Natural killer cell treated with Interleukin-12 subunit alpha and Interleukin-12 subunit beta and Interleukin-15 and Interleukin-18, amount 100 ng/mL, for 72 hours (primary cell): ENCODE measurements around the gene ESYT1. TPM values are rescaled to one million over a fixed set of nuclear protein-coding genes. Genes with fewer than 3 reads are reported as not detected.
"Not testable (repeated sequence)": the region's sequence is repeated elsewhere in the genome, so short reads cannot be mapped to it uniquely, and the experiment has no call there.

Experiments used
- ATAC-seq, 2 donors: fragments of 150-1000 bp; cut with Tn5 transposase in 1 of 2; sonication (Bioruptor Pico), chemical (Tn5 transposase) in 1 of 2; 2 replicates each; pipeline ENCODE4 v1.10.0; 2021
- DNase-seq: peaks from one replicate; pipeline ENCODE4 v3.0.0; 2022; ENCODE audit warnings: low spot score
- H3K27ac Mint-ChIP-seq, 2 donors: 1 replicate in 1 of 2; 2 replicates in 1 of 2; pipeline ENCODE4 v1.8.0; 2022; ENCODE audit warnings: mixed read lengths in 2 of 2, mild to moderate bottlenecking in 1 of 2, moderate library complexity in 1 of 2
- H3K27me3 Mint-ChIP-seq, 2 donors: 1 replicate in 1 of 2; 2 replicates in 1 of 2; pipeline ENCODE4 v1.8.0; 2022; ENCODE audit warnings: mixed read lengths in 2 of 2
- H3K36me3 Mint-ChIP-seq: one replicate; pipeline ENCODE4 v1.8.0; 2022; ENCODE audit warnings: mixed read lengths
- H3K4me1 Mint-ChIP-seq, 2 donors: 1 replicate in 1 of 2; 2 replicates in 1 of 2; pipeline ENCODE4 v1.8.0; 2022; ENCODE audit warnings: low read depth in 2 of 2, mixed read lengths in 2 of 2, mild to moderate bottlenecking in 1 of 2
- H3K4me3 Mint-ChIP-seq: one replicate; pipeline ENCODE4 v1.8.0; 2022; ENCODE audit warnings: mixed read lengths
- H3K9me3 Mint-ChIP-seq: 2 replicates; pipeline ENCODE4 v1.8.0; 2022; ENCODE audit warnings: mixed read lengths
- total RNA-seq, 2 donors: library from RNA; stranded (reverse); gene quantifications; one replicate each; pipeline ENCODE4 v1.2.3, GENCODE V29; 2022

ESYT1 gene
- total RNA-seq, 2 donors from 2014 or later: 89.3 to 120 TPM

DNA sequence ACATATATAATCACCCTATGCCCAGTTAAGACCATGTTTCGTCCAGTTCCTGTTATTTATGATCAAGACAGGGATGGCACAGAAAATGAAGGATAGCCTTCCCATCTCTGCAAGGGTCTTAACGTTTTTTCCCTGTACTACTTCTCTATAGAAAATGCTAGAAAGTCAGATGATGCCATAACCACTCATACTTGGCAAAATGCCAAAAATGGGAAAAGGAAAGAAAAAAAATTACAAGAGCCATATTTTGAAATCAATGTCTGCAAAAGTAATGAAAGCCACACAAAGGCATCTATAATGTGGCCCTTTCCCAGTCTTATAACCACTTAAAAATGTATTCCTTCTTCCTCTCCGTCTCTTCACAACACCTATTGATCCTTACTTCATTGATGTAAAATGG lies 22.5 kb downstream of the ESYT1 start:
- no peak for ATAC-seq
- Mint-ChIP-seq H3K27ac (peak overlapping the region; percentile 99), H3K36me3 (no peaks in the 10 kb centered on the region), H3K27me3 (no peaks in the 10 kb centered on the region), H3K4me3 (peak overlapping the region; percentile 9), H3K4me1 (peaks cover 20 to 24% of the 10 kb centered on the region in 2 donors), H3K9me3 (no peaks in the 10 kb centered on the region)
- DNase-seq: no peak

DNA sequence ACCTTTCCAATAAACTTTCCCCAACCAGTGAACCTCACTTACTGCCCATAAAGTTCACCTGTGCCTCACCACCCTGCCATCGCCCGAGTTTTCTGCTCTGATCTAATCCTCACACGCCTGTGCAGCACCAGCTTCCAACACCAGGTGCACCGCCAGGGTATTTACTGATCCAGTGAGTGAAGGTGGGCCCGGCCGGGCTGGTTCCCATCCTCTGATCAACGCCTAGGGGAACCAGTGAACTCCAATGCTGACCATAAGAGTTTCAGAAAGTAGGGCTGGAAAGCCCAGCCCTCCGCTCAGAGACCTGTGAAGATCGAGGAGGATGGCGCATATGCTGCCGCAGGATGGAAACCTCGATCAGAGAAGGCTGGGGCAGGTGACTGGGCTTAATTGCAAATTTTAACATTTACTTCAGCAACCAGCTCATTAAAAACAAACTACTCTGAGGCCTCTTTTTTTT lies 23.6 kb downstream of the ESYT1 start:
- peaks cover 22 to 25% of the 10 kb centered on the region in 2 donors for H3K4me1 Mint-ChIP-seq
- no peaks in the 10 kb centered on the region for H3K9me3 Mint-ChIP-seq
- H3K27me3 Mint-ChIP-seq: no peaks in the 10 kb centered on the region
- H3K36me3 Mint-ChIP-seq: no peaks in the 10 kb centered on the region
- peak overlapping the region; percentile 89 for H3K4me3 Mint-ChIP-seq
- DNase-seq: no peak
- H3K27ac Mint-ChIP-seq: peak overlapping the region; percentile 99
- peak; percentile 64 to 71 for ATAC-seq

- Mint-ChIP-seq H3K27ac (peak within 1 kb of the TSS; percentile 99), H3K27me3 (no peaks in the 10 kb centered on the region), H3K36me3 (no peaks in the 10 kb centered on the region), H3K4me1 (peaks cover 25 to 29% of the 10 kb centered on the region in 2 donors), H3K9me3 (no peaks in the 10 kb centered on the region), H3K4me3 (peak within 1 kb of the TSS; percentile 89)
- DNase-seq: peak; percentile 94
- peak; percentile 96 to 98 for ATAC-seq
These were observed 24.2 kb downstream of the ESYT1 start, which contains the start of gene MYL6B for GRCh38 chr12:56152132-56152755. Gene MYL6B (plus strand): TSS chr12:56152587. CDS start chr12:56153919, 1,332 bp downstream.

DNA sequence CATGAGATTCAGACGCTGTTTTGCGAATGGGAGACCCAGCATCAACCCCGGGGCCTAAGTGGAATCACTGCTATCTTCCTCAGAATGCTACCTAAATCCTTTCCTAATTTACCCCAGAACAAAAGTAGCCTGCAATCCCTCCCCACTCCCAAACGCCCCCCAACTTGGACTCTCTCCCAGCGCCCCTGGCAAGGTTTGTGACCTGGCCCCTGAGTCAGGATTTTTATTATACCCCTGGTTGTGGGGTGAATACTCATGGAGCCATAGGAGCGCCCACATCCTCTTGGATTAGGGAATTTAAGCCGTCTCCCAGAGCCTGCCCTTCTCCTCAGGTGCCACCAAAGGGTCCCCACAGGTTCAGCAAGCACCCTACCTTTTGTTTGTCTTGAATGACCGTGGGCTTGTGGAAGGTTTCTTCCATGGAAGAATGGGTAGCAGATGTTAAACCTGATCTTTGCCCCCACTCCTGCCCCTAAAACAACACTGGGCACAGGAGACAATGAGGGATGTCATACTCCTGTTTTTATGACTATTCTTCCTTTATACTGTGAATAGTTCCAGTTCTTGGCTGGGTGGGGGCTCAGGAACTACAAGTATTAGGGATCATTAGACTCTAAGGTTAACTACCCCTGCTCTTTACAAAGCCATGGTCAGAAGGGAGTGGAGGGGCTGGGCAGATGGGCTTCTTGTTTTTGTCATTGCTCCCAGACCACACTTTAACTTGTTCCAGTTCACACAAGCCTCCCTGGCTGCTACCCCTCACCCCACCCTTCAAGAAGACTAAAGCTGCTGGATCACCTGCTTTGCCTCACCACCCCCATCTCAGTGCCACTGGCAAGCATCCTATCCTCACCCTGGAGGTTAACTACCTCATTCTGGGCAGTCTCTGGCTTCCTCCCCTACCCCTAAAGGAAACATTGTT lies 24.9 kb downstream of the ESYT1 start:
- DNase-seq: no peak
- peak overlapping the region; percentile 89 for H3K4me3 Mint-ChIP-seq
- H3K27me3 Mint-ChIP-seq: no peaks in the 10 kb centered on the region
- no peak for ATAC-seq
- H3K4me1 Mint-ChIP-seq: peaks cover 29 to 31% of the 10 kb centered on the region in 2 donors
- H3K27ac Mint-ChIP-seq: peak overlapping the region; percentile 99
- H3K9me3 Mint-ChIP-seq: no peaks in the 10 kb centered on the region
- H3K36me3 Mint-ChIP-seq: peaks cover 2% of the 10 kb centered on the region

DNA sequence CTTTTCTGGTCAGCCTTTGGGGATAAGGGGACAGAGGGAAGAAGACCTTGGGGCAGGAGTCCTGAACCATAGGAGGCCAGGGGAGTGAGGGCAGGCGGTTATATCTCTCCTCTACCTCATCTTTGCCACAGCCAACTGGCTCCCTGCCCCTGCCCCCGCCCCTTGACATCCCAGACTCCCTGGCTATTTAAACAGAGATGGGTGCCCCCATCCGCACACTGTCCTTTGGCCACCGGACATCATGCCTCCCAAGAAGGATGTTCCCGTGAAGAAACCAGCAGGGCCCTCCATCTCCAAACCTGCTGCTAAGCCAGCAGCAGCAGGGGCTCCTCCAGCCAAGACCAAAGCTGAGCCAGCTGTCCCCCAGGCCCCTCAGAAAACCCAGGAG lies 25.6 kb downstream of the ESYT1 start:
- Mint-ChIP-seq H3K27me3 (no peaks in the 10 kb centered on the region), H3K36me3 (peaks cover 8% of the 10 kb centered on the region), H3K4me3 (peak overlapping the region; percentile 89), H3K27ac (peak overlapping the region in 1 of 2 donors; percentile 99), H3K9me3 (no peaks in the 10 kb centered on the region), H3K4me1 (peaks cover 30 to 34% of the 10 kb centered on the region in 2 donors)
- no peak for DNase-seq
- ATAC-seq: no peak

- DNase-seq: no peak
- Mint-ChIP-seq H3K4me3 (no peak overlapping the region), H3K27me3 (no peaks in the 10 kb centered on the region), H3K9me3 (no peaks in the 10 kb centered on the region), H3K36me3 (peaks cover 15% of the 10 kb centered on the region), H3K27ac (no peak overlapping the region), H3K4me1 (peaks cover 36 to 40% of the 10 kb centered on the region in 2 donors)
- ATAC-seq: no peak
These were observed 26.2 kb downstream of the ESYT1 start for GRCh38 chr12:56154246-56154771.

GRCh38 chr12:56154818-56155217 lies 26.8 kb downstream of the ESYT1 start:
- no peaks in the 10 kb centered on the region for H3K9me3 Mint-ChIP-seq
- DNase-seq (no peak), ATAC-seq (no peak)
- no peaks in the 10 kb centered on the region for H3K27me3 Mint-ChIP-seq
- H3K4me3 Mint-ChIP-seq: peak overlapping the region; percentile 11
- peaks cover 41 to 45% of the 10 kb centered on the region in 2 donors for H3K4me1 Mint-ChIP-seq
- H3K27ac Mint-ChIP-seq: peak overlapping the region in 1 of 2 donors; percentile 76
- H3K36me3 Mint-ChIP-seq: peaks cover 20% of the 10 kb centered on the region

GRCh38 chr12:56155256-56155845 lies 27.3 kb downstream of the ESYT1 start:
- DNase-seq: no peak
- peaks cover 43 to 47% of the 10 kb centered on the region in 2 donors for H3K4me1 Mint-ChIP-seq
- no peak for ATAC-seq
- no peaks in the 10 kb centered on the region for H3K9me3 Mint-ChIP-seq
- peak overlapping the region; percentile 11 for H3K4me3 Mint-ChIP-seq
- H3K27ac Mint-ChIP-seq: peak overlapping the region in 1 of 2 donors; percentile 76
- peaks cover 25% of the 10 kb centered on the region for H3K36me3 Mint-ChIP-seq
- H3K27me3 Mint-ChIP-seq: no peaks in the 10 kb centered on the region

DNA sequence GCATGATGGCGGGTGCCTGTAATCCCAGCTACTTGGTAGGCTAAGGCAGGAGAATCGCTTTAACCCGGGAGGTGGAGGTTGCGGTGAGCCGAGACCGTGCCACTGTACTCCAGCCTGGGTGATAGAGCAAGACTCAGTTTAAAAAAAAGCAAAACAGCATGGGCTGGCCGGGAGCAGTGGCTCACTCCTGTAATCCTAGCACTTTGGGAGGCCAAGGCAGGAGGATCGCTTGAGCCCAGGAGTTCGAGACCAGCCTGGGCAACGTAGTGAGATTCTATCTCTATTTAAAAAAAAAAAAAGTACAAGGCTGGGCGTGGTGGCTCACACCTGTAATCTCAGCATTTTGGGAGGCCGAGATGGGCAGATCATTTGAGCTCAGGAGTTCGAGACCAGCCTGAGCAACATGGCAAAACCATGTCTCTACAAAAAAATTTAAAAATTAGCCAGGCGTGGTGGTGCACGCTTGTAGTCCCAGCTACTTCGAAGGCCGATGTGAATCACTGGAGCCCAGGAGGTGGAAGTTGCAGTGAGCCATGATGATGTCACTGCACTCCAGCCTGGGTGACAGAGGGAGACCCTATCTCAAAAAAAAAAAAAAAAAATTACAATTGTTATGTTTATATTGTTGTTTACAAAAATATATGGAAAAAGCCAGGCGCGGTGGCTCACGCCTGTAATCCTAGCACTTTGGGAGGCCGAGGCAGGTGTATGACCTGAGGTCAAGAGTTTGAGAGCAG lies 28.6 kb downstream of the ESYT1 start:
- H3K36me3 Mint-ChIP-seq: peaks cover 35% of the 10 kb centered on the region
- not testable (repeated sequence) for H3K27me3 Mint-ChIP-seq, H3K9me3 Mint-ChIP-seq, DNase-seq, ATAC-seq
- peaks cover 45 to 50% of the 10 kb centered on the region in 2 donors for H3K4me1 Mint-ChIP-seq
- peak overlapping the region; percentile 100 for H3K4me3 Mint-ChIP-seq
- H3K27ac Mint-ChIP-seq: peak overlapping the region; percentile 94 to 98

- DNase-seq (no peak), ATAC-seq (peak; percentile 25 to 55)
- Mint-ChIP-seq H3K9me3 (no peaks in the 10 kb centered on the region), H3K4me3 (peak overlapping the region; percentile 100), H3K27ac (peak overlapping the region; percentile 94 to 98), H3K4me1 (peaks cover 42 to 47% of the 10 kb centered on the region in 2 donors), H3K27me3 (no peaks in the 10 kb centered on the region), H3K36me3 (peaks cover 35% of the 10 kb centered on the region)
These were observed 29.3 kb downstream of the ESYT1 start for GRCh38 chr12:56157201-56158028.

DNA sequence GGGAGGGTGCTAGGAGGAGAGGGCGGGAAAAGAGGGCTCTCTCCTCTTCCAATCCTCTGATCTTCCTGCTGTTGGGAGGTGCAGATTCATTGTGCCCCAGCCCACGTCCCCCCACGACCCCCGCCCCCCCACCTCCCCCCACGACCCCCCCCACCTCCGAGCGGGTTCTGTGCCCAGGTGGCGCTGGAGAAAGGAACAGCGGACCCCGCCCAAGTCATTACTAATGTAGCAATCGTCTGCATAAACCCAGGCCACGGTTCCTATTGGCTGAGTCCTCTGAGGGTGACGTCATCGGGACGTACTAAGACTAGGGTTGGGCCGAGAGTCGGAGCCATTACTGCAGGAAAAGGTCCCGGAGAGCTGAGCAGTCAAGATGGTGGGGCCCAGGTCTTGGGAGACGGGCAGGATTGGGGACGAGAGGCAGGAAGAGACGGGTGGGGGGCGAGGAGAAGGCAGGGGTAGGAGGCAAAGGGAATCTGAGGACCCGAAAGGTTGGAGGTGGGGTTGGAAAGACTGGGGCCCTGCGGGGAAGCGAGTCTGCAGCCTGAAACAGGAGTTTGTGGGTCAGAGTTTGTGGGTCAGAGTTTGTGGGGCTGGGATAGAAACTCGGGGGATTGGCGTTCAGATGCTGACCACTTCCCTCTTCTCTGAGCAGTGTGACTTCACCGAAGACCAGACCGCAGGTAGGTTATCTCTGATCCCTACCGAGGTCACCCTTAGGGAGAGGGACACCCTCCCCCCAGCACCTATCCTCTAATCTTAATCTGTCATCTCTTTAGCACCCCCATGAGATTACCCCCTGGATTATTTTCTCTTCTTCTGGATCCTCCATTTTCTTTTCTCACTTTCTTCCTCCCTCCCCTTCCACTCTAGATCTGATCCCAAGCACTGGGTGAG lies 30.2 kb downstream of the ESYT1 start, which contains the start of gene MYL6:
Gene MYL6 (plus strand): TSS at position 331 of the 897 bp plus-strand sequence. CDS start 43 bp downstream, at position 374.
- peak; percentile 91 to 95 for ATAC-seq
- no peaks in the 10 kb centered on the region for H3K27me3 Mint-ChIP-seq
- peak; percentile 94 for DNase-seq
- H3K4me1 Mint-ChIP-seq: peaks cover 42 to 48% of the 10 kb centered on the region in 2 donors
- H3K36me3 Mint-ChIP-seq: peaks cover 35% of the 10 kb centered on the region
- H3K9me3 Mint-ChIP-seq: no peaks in the 10 kb centered on the region
- peak within 1 kb of the TSS; percentile 100 for H3K4me3 Mint-ChIP-seq
- H3K27ac Mint-ChIP-seq: peak within 1 kb of the TSS; percentile 94 to 98
